Neural progenitor cell (in vitro differentiated cells): ENCODE measurements around the gene KLHL29.

Experiments used
- EZH2 ChIP-seq: fragments of 200-600 bp; sonication (generic); IDR thresholded peaks from 2 replicates; pipeline ENCODE4 v1.6.1; 2017; ENCODE audit warnings: antibody characterized with exemption, mild to moderate bottlenecking, moderate library complexity
- EZH2phosphoT487 ChIP-seq: fragments of 200-600 bp; sonication (generic); IDR thresholded peaks from 2 replicates; pipeline ENCODE4 v1.6.1; 2017; ENCODE audit warnings: antibody characterized with exemption
- TF ChIP-seq, protein P1 (sequence below): fragments of 200-600 bp; sonication (generic); IDR thresholded peaks from 2 replicates; pipeline ENCODE4 v1.5.1; 2017; ENCODE audit warnings: antibody characterized with exemption, mild to moderate bottlenecking

DNA sequence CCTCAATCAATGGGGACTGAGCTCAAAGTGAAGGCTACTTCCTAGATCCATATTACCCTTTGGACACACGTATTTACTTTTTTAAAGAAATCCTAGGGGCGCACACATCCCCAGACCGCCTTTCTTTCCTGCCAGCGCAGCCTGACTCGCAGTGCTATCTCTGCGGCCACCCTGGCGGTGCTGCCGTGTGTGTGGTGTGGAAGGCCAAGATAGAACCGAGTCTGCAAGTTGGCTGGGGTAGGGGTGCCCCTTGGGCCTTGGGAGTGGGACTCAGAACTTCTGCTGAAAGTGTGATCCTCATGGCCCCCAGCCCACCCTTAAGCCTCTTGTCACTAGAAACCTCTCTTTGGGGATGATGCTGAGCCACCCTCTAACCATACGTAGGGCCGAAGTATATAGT is 143.7 kb downstream of the KLHL29 start:
- TF ChIP-seq EZH2 = no peak
- TF ChIP-seq, protein P1, sequence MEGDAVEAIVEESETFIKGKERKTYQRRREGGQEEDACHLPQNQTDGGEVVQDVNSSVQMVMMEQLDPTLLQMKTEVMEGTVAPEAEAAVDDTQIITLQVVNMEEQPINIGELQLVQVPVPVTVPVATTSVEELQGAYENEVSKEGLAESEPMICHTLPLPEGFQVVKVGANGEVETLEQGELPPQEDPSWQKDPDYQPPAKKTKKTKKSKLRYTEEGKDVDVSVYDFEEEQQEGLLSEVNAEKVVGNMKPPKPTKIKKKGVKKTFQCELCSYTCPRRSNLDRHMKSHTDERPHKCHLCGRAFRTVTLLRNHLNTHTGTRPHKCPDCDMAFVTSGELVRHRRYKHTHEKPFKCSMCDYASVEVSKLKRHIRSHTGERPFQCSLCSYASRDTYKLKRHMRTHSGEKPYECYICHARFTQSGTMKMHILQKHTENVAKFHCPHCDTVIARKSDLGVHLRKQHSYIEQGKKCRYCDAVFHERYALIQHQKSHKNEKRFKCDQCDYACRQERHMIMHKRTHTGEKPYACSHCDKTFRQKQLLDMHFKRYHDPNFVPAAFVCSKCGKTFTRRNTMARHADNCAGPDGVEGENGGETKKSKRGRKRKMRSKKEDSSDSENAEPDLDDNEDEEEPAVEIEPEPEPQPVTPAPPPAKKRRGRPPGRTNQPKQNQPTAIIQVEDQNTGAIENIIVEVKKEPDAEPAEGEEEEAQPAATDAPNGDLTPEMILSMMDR = no peak
- TF ChIP-seq EZH2phosphoT487 = no peak
